Measurements from ENCODE around the gene NCK1.

The NCK1 gene

DNA sequence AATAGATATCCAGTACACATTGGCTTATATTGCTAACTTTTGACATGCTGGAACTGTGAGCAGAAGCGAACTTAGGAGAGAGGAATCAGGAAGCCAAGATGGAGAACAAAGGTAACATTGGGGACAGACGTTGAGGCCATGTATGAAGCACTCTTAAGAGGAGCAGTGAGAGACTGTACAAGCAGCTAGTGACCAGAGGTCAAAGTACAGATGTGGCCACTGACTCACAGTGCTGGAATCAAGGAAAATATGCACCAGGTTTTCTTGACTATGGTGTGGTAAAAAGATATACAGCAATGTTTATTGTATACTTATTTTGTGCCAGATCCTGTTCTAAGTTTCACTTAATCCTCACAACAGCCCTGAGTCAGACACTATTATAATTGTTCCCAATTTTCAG, 93.8 kb downstream of the NCK1 start:
- peaks cover 7 to 14% of the 10 kb centered on the region in 2 experiments for H3K4me1 ChIP-seq (ENCODE audit: control insufficient read depth in 1 of 2, insufficient read depth in 2 of 2, low read length in 2 of 2)
- no peak overlapping the region for H2AFZ ChIP-seq (ENCODE audit: insufficient read depth, low read length, poor library complexity)
- no peaks in the 10 kb centered on the region for H3K36me3 ChIP-seq (ENCODE audit: control insufficient read depth in 1 of 2, insufficient read depth in 2 of 2, low read length in 2 of 2)

DNA sequence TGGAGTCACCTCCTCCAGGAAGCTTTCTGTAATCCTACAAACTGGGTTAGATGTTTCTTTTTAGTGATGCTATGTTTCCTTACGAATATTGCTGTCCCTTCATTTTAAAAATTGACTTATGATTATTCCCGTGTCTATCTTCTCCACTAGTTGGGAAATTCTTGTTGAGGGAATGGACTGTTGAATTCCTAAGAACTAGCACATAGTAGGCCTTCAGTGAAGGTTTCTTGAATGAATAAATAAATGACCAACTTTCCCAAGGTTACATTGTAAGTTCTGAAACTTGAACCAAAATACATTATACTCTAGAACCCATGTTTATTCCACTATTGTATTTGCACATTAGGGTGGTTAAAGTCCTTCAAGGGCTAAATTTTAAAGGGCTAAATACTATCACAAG, 95.0 kb downstream of the NCK1 start:
- no peak overlapping the region for H2BK5ac ChIP-seq (ENCODE audit: low read depth, low read length, poor library complexity)
- WGBS (ENCODE audit: extremely low coverage, insufficient coverage, insufficient read length) = no CpG with 5 or more reads among the region's 2 CpGs

More for the DNA sequence above, 93.8 kb downstream of the NCK1 start:
- Histone ChIP-seq H3K9me3 (ENCODE audit: insufficient read depth, low read depth, low read length) (no peaks in the 10 kb centered on the region), H3K27ac (ENCODE audit: low read depth, low read length) (peak overlapping the region; percentile 16), H3K4ac (ENCODE audit: low read depth, low read length) (no peak overlapping the region), H2BK120ac (ENCODE audit: insufficient read depth, low read length, poor library complexity) (no peak overlapping the region), H3K14ac (ENCODE audit: low read length) (no peak overlapping the region), H2AK5ac (ENCODE audit: low read length) (no peak overlapping the region), H3K79me1 (ENCODE audit: low read length) (no peaks in the 10 kb centered on the region), H3K18ac (ENCODE audit: low read length) (no peak overlapping the region), H3K23ac (ENCODE audit: low read length) (no peak overlapping the region), H3K27me3 (ENCODE audit: insufficient read depth, low read length) (no peaks in the 10 kb centered on the region), H3K79me2 (ENCODE audit: control insufficient read depth, insufficient read depth, low read length, poor library complexity) (no peaks in the 10 kb centered on the region), H2BK12ac (ENCODE audit: low read length) (no peak overlapping the region), H4K8ac (ENCODE audit: low read depth, low read length) (no peak overlapping the region), H2BK5ac (ENCODE audit: low read depth, low read length, poor library complexity) (no peak overlapping the region), H4K91ac (ENCODE audit: low read depth, low read length) (no peak overlapping the region), H4K12ac (ENCODE audit: low read depth, low read length) (no peak overlapping the region), H3K4me2 (ENCODE audit: low read length) (no peak overlapping the region), H3K9ac (ENCODE audit: low read length) (no peak overlapping the region), H3K4me3 (ENCODE audit: low read depth, low read length) (no peak overlapping the region)
- DNase-seq = peak; percentile 54 to 73
- WGBS (ENCODE audit: extremely low coverage, insufficient coverage, insufficient read length) = no CpG with 5 or more reads among the region's 2 CpGs

GRCh38 chr3:136957751-136958288, 95.8 kb downstream of the NCK1 start, which contains the start of gene IL20RB:
TSS of gene IL20RB (plus strand) at chr3:136957983. CDS start at chr3:136958114, 131 bp downstream.
- Histone ChIP-seq H3K36me3 (ENCODE audit: control insufficient read depth in 1 of 2, insufficient read depth in 2 of 2, low read length in 2 of 2) (no peaks in the 10 kb centered on the region), H2BK120ac (ENCODE audit: insufficient read depth, low read length, poor library complexity) (no peak within 1 kb of the TSS), H3K4me1 (ENCODE audit: control insufficient read depth in 1 of 2, insufficient read depth in 2 of 2, low read length in 2 of 2) (peaks cover 7 to 17% of the 10 kb centered on the region in 2 experiments), H4K8ac (ENCODE audit: low read depth, low read length) (no peak within 1 kb of the TSS), H3K79me1 (ENCODE audit: low read length) (no peaks in the 10 kb centered on the region), H4K12ac (ENCODE audit: low read depth, low read length) (no peak within 1 kb of the TSS), H3K23ac (ENCODE audit: low read length) (no peak within 1 kb of the TSS), H3K27ac (ENCODE audit: low read depth, low read length) (no peak within 1 kb of the TSS), H2AK5ac (ENCODE audit: low read length) (no peak within 1 kb of the TSS), H3K27me3 (ENCODE audit: insufficient read depth, low read length) (no peaks in the 10 kb centered on the region), H3K14ac (ENCODE audit: low read length) (no peak within 1 kb of the TSS), H2AFZ (ENCODE audit: insufficient read depth, low read length, poor library complexity) (no peak within 1 kb of the TSS), H2BK12ac (ENCODE audit: low read length) (no peak within 1 kb of the TSS), H3K9me3 (ENCODE audit: insufficient read depth, low read depth, low read length) (no peaks in the 10 kb centered on the region), H3K9ac (ENCODE audit: low read length) (no peak within 1 kb of the TSS), H3K79me2 (ENCODE audit: control insufficient read depth, insufficient read depth, low read length, poor library complexity) (no peaks in the 10 kb centered on the region), H2BK5ac (ENCODE audit: low read depth, low read length, poor library complexity) (no peak within 1 kb of the TSS), H4K91ac (ENCODE audit: low read depth, low read length) (no peak within 1 kb of the TSS), H3K4me3 (ENCODE audit: low read depth, low read length) (no peak within 1 kb of the TSS), H3K4me2 (ENCODE audit: low read length) (no peak within 1 kb of the TSS), H3K18ac (ENCODE audit: low read length) (no peak within 1 kb of the TSS), H3K4ac (ENCODE audit: low read depth, low read length) (no peak within 1 kb of the TSS)
- no CpG with 5 or more reads among the region's 7 CpGs for WGBS (ENCODE audit: extremely low coverage, insufficient coverage, insufficient read length)
- no peak for DNase-seq

More for the DNA sequence above, 95.0 kb downstream of the NCK1 start:
- H3K4me3 ChIP-seq (ENCODE audit: low read depth, low read length) = no peak overlapping the region
- no peak for DNase-seq
- no peak overlapping the region for H2BK120ac ChIP-seq (ENCODE audit: insufficient read depth, low read length, poor library complexity)
- H3K4me1 ChIP-seq (ENCODE audit: control insufficient read depth in 1 of 2, insufficient read depth in 2 of 2, low read length in 2 of 2) = peaks cover 7 to 17% of the 10 kb centered on the region in 2 experiments
- H3K4ac ChIP-seq (ENCODE audit: low read depth, low read length) = no peak overlapping the region
- no peaks in the 10 kb centered on the region for H3K79me1 ChIP-seq (ENCODE audit: low read length)
- H3K14ac ChIP-seq (ENCODE audit: low read length) = no peak overlapping the region
- no peak overlapping the region for H2BK12ac ChIP-seq (ENCODE audit: low read length)
- no peak overlapping the region for H3K4me2 ChIP-seq (ENCODE audit: low read length)
- no peak overlapping the region for H4K8ac ChIP-seq (ENCODE audit: low read depth, low read length)
- H3K18ac ChIP-seq (ENCODE audit: low read length) = no peak overlapping the region
- no peaks in the 10 kb centered on the region for H3K9me3 ChIP-seq (ENCODE audit: insufficient read depth, low read depth, low read length)
- no peaks in the 10 kb centered on the region for H3K79me2 ChIP-seq (ENCODE audit: control insufficient read depth, insufficient read depth, low read length, poor library complexity)
- no peak overlapping the region for H4K12ac ChIP-seq (ENCODE audit: low read depth, low read length)
- H3K27ac ChIP-seq (ENCODE audit: low read depth, low read length) = no peak overlapping the region
- no peak overlapping the region for H3K23ac ChIP-seq (ENCODE audit: low read length)
- H3K27me3 ChIP-seq (ENCODE audit: insufficient read depth, low read length) = no peaks in the 10 kb centered on the region
- no peak overlapping the region for H2AK5ac ChIP-seq (ENCODE audit: low read length)
- no peak overlapping the region for H4K91ac ChIP-seq (ENCODE audit: low read depth, low read length)
- no peaks in the 10 kb centered on the region for H3K36me3 ChIP-seq (ENCODE audit: control insufficient read depth in 1 of 2, insufficient read depth in 2 of 2, low read length in 2 of 2)
- no peak overlapping the region for H3K9ac ChIP-seq (ENCODE audit: low read length)
- H2AFZ ChIP-seq (ENCODE audit: insufficient read depth, low read length, poor library complexity) = no peak overlapping the region

GRCh38 chr3:136958939-136959338, 96.9 kb downstream of the NCK1 start:
- Histone ChIP-seq H3K27ac (ENCODE audit: low read depth, low read length) (no peak overlapping the region), H3K9ac (ENCODE audit: low read length) (no peak overlapping the region), H3K27me3 (ENCODE audit: insufficient read depth, low read length) (no peaks in the 10 kb centered on the region), H3K79me1 (ENCODE audit: low read length) (no peaks in the 10 kb centered on the region), H3K79me2 (ENCODE audit: control insufficient read depth, insufficient read depth, low read length, poor library complexity) (no peaks in the 10 kb centered on the region), H4K8ac (ENCODE audit: low read depth, low read length) (no peak overlapping the region), H3K4me3 (ENCODE audit: low read depth, low read length) (no peak overlapping the region), H3K36me3 (ENCODE audit: control insufficient read depth in 1 of 2, insufficient read depth in 2 of 2, low read length in 2 of 2) (no peaks in the 10 kb centered on the region), H2AFZ (ENCODE audit: insufficient read depth, low read length, poor library complexity) (no peak overlapping the region), H3K18ac (ENCODE audit: low read length) (no peak overlapping the region), H2BK12ac (ENCODE audit: low read length) (no peak overlapping the region), H3K23ac (ENCODE audit: low read length) (no peak overlapping the region), H2BK120ac (ENCODE audit: insufficient read depth, low read length, poor library complexity) (no peak overlapping the region), H4K91ac (ENCODE audit: low read depth, low read length) (no peak overlapping the region), H4K12ac (ENCODE audit: low read depth, low read length) (no peak overlapping the region), H3K14ac (ENCODE audit: low read length) (no peak overlapping the region), H3K4me1 (ENCODE audit: control insufficient read depth in 1 of 2, insufficient read depth in 2 of 2, low read length in 2 of 2) (peaks cover 7 to 17% of the 10 kb centered on the region in 2 experiments), H3K4me2 (ENCODE audit: low read length) (no peak overlapping the region), H2AK5ac (ENCODE audit: low read length) (no peak overlapping the region), H3K4ac (ENCODE audit: low read depth, low read length) (no peak overlapping the region), H2BK5ac (ENCODE audit: low read depth, low read length, poor library complexity) (no peak overlapping the region), H3K9me3 (ENCODE audit: insufficient read depth, low read depth, low read length) (no peaks in the 10 kb centered on the region)
- WGBS (ENCODE audit: extremely low coverage, insufficient coverage, insufficient read length) = no CpG with 5 or more reads among the region's 2 CpGs
- DNase-seq = no peak

Measured in trophoblast cell (in vitro differentiated cells and primary cell).